MCF 10A (cell line): ENCODE measurements around the gene ECHS1. TPM values are rescaled to one million over a fixed set of nuclear protein-coding genes. Genes with fewer than 3 reads are reported as not detected.

Experiments
- BruUV-seq: library from RNA; stranded (reverse); fragments of 400-500 nt; replicated peaks from 2 replicates; lab custom pipeline; 2021; lab: Mats Ljungman, UMichigan
- CTCF ChIA-PET: fragments of 300-600 bp; sonication (Branson Sonifier 250); formaldehyde crosslinking; extraction: SDS; loops from one replicate; lab custom pipeline; 2021; ENCODE audit warnings: antibody characterized with exemption, inconsistent platforms; lab: Yijun Ruan, JAX
- POLR2A ChIA-PET: fragments of 300-600, 350-650 bp; sonication (Branson Sonifier 250); formaldehyde crosslinking; extraction: SDS; loops from one replicate; lab custom pipeline; 2020; ENCODE audit warnings: antibody characterized with exemption, inconsistent platforms; lab: Yijun Ruan, JAX
- DNase-seq: peaks from one replicate; pipeline ENCODE4 v3.0.0-alpha.2; 2018; ENCODE audit not compliant: unreplicated experiment
- H3K27ac Mint-ChIP-seq: one replicate; pipeline ENCODE4 v1.8.0; 2022; ENCODE audit warnings: mild to moderate bottlenecking, low read depth, mixed read lengths; ENCODE audit not compliant: unreplicated experiment
- H3K27me3 Mint-ChIP-seq: one replicate; pipeline ENCODE4 v1.8.0; 2022; ENCODE audit warnings: mixed read lengths; ENCODE audit not compliant: insufficient read depth, unreplicated experiment
- H3K36me3 Mint-ChIP-seq: one replicate; pipeline ENCODE4 v1.8.0; 2022; ENCODE audit warnings: mild to moderate bottlenecking, moderate library complexity, mixed read lengths; ENCODE audit not compliant: insufficient read depth, unreplicated experiment
- H3K4me1 Mint-ChIP-seq: one replicate; pipeline ENCODE4 v1.8.0; 2022; ENCODE audit warnings: mixed read lengths; ENCODE audit not compliant: insufficient read depth, unreplicated experiment
- H3K4me3 Mint-ChIP-seq: one replicate; pipeline ENCODE4 v1.8.0; 2022; ENCODE audit warnings: mild to moderate bottlenecking, moderate library complexity, mixed read lengths; ENCODE audit not compliant: unreplicated experiment
- H3K9me3 Mint-ChIP-seq: one replicate; pipeline ENCODE4 v1.8.0; 2022; ENCODE audit warnings: mixed read lengths; ENCODE audit not compliant: unreplicated experiment
- intact Hi-C: fragments of 100-400 bp; cut with micrococcal nuclease; formaldehyde crosslinking; loops from 2 replicates; pipeline ENCODE4 v1.14.1; 2022
- total RNA-seq: library from RNA; stranded (reverse); gene quantifications from 2 replicates; pipeline ENCODE4 v1.2.3, GENCODE V29; 2022
- TF ChIP-seq, protein P1 (sequence below): fragments of 200-600 bp; IDR thresholded peaks from one replicate; pipeline ENCODE4 v1.8.0; 2022; ENCODE audit warnings: antibody characterized with exemption, mild to moderate bottlenecking; ENCODE audit not compliant: unreplicated experiment

Gene ECHS1
- total RNA-seq, 1 experiment from 2014 or later, result 82.7 TPM

DNA sequence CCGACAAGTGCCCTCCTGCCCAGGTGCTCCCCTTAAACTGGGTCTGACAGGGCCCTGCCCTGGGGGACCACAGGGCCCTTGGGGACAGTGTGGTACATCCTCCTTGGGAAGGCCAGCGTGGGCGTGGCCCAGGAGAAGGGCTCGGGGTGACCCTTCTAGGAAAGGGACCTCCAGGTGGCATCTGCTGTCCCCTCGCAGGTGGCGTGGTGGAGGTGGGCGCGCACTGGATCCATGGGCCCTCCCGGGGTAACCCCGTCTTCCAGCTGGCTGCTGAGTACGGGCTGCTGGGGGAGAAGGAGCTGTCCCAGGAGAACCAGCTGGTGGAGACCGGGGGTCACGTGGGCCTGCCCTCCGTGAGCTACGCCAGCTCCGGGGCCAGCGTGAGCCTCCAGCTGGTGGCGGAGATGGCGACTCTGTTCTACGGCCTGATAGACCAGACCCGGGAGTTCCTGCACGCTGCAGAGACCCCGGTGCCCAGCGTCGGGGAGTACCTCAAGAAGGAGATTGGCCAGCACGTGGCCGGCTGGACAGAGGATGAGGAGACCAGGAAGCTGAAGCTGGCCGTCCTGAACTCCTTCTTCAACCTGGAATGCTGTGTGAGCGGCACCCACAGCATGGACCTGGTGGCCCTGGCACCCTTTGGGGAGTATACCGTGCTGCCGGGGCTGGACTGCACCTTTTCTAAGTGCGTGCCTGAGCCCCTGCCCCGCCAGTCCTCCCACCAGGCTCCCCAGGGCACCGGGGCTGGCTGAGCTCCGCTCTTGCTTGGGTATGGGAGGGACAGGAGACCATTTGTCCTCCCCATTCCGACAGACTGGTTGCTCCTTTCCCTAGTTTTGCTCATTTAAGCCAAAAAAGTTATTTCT, 6.9 kb upstream of the ECHS1 start:
- Mint-ChIP-seq H3K27me3 (no peaks in the 10 kb centered on the region), H3K4me1 (no peaks in the 10 kb centered on the region), H3K36me3 (no peaks in the 10 kb centered on the region), H3K27ac (no peak overlapping the region), H3K9me3 (no peaks in the 10 kb centered on the region), H3K4me3 (peak overlapping the region; percentile 62)
- intact Hi-C loops, result no loop called here
- BruUV-seq, result no TSS peak
- ChIA-PET POLR2A (interaction anchor here (0.8 kb wide), 1 partner anchor 14 kb away, joined by 3 read pairs; the partner anchor contains the start of gene MTG1), CTCF (interaction anchor here (0.7 kb wide), 1 partner anchor 22 kb away, joined by 3 read pairs; no protein-coding TSS in a partner anchor)
- DNase-seq, result no peak
- TF ChIP-seq, protein P1, sequence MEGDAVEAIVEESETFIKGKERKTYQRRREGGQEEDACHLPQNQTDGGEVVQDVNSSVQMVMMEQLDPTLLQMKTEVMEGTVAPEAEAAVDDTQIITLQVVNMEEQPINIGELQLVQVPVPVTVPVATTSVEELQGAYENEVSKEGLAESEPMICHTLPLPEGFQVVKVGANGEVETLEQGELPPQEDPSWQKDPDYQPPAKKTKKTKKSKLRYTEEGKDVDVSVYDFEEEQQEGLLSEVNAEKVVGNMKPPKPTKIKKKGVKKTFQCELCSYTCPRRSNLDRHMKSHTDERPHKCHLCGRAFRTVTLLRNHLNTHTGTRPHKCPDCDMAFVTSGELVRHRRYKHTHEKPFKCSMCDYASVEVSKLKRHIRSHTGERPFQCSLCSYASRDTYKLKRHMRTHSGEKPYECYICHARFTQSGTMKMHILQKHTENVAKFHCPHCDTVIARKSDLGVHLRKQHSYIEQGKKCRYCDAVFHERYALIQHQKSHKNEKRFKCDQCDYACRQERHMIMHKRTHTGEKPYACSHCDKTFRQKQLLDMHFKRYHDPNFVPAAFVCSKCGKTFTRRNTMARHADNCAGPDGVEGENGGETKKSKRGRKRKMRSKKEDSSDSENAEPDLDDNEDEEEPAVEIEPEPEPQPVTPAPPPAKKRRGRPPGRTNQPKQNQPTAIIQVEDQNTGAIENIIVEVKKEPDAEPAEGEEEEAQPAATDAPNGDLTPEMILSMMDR, result no peak

DNA sequence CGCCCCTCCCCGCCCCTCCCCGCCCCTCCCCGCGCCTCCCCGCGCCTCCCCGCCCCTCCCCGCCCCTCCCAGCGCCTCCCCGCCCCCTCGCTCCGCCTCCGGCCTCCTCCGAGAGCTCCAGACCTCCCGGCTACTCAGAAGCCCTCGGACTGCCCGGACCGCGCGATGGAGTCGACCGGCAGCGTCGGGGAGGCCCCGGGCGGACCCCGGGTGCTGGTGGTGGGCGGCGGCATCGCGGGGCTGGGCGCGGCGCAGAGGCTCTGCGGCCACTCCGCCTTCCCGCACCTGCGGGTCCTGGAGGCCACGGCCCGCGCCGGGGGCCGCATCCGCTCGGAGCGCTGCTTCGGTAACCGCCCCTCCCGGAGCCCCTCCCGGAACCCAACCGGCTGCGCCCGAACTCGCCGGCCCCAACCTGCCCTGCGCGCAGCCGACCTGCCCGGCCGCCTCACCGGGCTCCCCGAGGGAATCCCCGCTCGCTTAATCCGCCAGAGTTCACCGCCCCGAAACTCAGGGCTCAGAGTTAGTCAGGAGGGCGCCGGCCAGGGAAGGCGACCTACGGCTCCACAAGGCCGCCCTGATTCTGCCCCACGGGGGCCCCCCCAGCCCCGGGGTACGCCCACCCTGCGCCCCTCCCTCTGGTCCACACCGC, 6.1 kb upstream of the ECHS1 start, which contains the start of gene PAOX:
Gene PAOX, plus strand, starts transcription at position 111 of the 649 bp plus-strand sequence. Its CDS starts 55 bp downstream, at position 166.
- H3K4me1 Mint-ChIP-seq, result no peaks in the 10 kb centered on the region
- TF ChIP-seq, protein P1, result no peak
- CTCF ChIA-PET, result no interaction called here
- POLR2A ChIA-PET, result interaction anchor here (0.8 to 1.2 kb wide), 2 partner anchors 14 to 15 kb away, joined by 3 to 8 read pairs; partner anchors contain the start of gene MTG1
- no TSS peak for BruUV-seq
- intact Hi-C loops, result no loop called here
- no peak within 1 kb of the TSS for H3K27ac Mint-ChIP-seq
- peak; percentile 29 for DNase-seq
- peak within 1 kb of the TSS; percentile 71 for H3K4me3 Mint-ChIP-seq
- no peaks in the 10 kb centered on the region for H3K9me3 Mint-ChIP-seq
- H3K36me3 Mint-ChIP-seq, result no peaks in the 10 kb centered on the region
- H3K27me3 Mint-ChIP-seq, result no peaks in the 10 kb centered on the region

DNA sequence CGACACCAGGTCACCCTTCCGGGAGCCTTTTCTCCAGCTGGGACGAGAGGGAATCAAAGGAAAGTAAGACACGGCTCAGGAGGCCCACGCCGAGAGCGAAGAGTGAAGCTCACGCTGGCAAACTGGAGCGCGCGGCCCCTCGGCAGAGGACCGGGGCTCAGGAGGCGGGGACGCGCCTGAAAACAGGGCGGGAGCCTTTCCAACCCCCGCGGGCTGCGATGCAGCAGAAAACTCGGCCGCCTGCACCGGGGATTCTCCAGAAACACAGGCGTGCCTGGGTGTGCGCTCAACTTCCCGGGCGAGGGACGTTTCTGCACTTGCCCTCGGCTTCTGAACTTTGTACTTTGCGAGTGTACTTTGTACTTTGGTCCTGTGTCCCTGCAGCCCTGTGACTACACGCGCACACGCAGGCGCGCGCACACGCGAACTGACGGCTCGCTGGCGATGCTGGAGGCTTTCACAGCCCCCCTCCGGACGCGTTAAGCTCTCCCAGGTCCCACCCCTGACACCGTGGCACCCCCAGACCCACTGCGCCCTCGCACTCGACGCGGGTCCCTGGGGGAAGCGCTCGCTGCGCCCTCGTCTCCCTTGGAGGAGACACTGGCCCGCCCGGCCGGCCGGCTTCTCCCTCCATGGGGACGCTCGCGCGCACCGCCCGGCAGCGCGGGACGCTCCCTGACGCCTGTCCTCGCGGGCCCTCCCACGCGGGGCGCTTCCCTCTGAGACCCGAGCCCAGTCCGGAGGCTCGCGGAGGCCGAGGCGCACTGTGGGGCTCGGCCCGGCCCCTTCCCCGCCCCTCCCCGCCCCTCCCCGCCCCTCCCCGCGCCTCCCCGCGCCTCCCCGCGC, 5.3 kb upstream of the ECHS1 start:
- CTCF ChIA-PET, result interaction anchor here (0.9 to 1.1 kb wide), 2 partner anchors 10 to 115 kb away, joined by 3 to 4 read pairs; no protein-coding TSS in a partner anchor
- POLR2A ChIA-PET, result interaction anchor here (0.7 to 1.4 kb wide), 3 partner anchors 12 to 121 kb away, joined by 3 to 8 read pairs (median 5); partner anchors contain the start of gene MTG1

More for the DNA sequence above, 5.3 kb upstream of the ECHS1 start:
- Mint-ChIP-seq H3K27ac (no peak overlapping the region), H3K4me3 (peak overlapping the region; percentile 71), H3K4me1 (peaks cover 5% of the 10 kb centered on the region), H3K36me3 (no peaks in the 10 kb centered on the region), H3K27me3 (no peaks in the 10 kb centered on the region), H3K9me3 (no peaks in the 10 kb centered on the region)
- intact Hi-C loops, result no loop called here
- TF ChIP-seq, protein P1, result no peak
- BruUV-seq, result no TSS peak
- DNase-seq, result peak; percentile 29
